ENCODE data around the gene HOXC9.

DNA sequence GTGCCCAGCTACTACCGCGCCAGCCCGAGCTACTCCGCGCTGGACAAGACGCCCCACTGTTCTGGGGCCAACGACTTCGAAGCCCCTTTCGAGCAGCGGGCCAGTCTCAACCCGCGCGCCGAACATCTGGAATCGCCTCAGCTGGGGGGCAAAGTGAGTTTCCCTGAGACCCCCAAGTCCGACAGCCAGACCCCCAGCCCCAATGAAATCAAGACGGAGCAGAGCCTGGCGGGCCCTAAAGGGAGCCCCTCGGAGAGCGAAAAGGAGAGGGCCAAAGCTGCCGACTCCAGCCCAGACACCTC, 14.3 kb upstream of the HOXC9 start:
- TF ChIP-seq, protein P1, sequence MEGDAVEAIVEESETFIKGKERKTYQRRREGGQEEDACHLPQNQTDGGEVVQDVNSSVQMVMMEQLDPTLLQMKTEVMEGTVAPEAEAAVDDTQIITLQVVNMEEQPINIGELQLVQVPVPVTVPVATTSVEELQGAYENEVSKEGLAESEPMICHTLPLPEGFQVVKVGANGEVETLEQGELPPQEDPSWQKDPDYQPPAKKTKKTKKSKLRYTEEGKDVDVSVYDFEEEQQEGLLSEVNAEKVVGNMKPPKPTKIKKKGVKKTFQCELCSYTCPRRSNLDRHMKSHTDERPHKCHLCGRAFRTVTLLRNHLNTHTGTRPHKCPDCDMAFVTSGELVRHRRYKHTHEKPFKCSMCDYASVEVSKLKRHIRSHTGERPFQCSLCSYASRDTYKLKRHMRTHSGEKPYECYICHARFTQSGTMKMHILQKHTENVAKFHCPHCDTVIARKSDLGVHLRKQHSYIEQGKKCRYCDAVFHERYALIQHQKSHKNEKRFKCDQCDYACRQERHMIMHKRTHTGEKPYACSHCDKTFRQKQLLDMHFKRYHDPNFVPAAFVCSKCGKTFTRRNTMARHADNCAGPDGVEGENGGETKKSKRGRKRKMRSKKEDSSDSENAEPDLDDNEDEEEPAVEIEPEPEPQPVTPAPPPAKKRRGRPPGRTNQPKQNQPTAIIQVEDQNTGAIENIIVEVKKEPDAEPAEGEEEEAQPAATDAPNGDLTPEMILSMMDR (IDR thresholded peaks at IDR 0.05; ENCODE audit: insufficient read depth, low read length): no peak
- TF ChIP-seq, protein P2, sequence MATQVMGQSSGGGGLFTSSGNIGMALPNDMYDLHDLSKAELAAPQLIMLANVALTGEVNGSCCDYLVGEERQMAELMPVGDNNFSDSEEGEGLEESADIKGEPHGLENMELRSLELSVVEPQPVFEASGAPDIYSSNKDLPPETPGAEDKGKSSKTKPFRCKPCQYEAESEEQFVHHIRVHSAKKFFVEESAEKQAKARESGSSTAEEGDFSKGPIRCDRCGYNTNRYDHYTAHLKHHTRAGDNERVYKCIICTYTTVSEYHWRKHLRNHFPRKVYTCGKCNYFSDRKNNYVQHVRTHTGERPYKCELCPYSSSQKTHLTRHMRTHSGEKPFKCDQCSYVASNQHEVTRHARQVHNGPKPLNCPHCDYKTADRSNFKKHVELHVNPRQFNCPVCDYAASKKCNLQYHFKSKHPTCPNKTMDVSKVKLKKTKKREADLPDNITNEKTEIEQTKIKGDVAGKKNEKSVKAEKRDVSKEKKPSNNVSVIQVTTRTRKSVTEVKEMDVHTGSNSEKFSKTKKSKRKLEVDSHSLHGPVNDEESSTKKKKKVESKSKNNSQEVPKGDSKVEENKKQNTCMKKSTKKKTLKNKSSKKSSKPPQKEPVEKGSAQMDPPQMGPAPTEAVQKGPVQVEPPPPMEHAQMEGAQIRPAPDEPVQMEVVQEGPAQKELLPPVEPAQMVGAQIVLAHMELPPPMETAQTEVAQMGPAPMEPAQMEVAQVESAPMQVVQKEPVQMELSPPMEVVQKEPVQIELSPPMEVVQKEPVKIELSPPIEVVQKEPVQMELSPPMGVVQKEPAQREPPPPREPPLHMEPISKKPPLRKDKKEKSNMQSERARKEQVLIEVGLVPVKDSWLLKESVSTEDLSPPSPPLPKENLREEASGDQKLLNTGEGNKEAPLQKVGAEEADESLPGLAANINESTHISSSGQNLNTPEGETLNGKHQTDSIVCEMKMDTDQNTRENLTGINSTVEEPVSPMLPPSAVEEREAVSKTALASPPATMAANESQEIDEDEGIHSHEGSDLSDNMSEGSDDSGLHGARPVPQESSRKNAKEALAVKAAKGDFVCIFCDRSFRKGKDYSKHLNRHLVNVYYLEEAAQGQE (IDR thresholded peaks at IDR 0.05; ENCODE audit: insufficient replicate concordance, low read depth): no peak
- TF ChIP-seq POLR2AphosphoS5 (IDR thresholded peaks at IDR 0.05; ENCODE audit: low read depth): no peak
- no peak for TF ChIP-seq GABPA (IDR thresholded peaks at IDR 0.05; ENCODE audit: low read depth)
- TF ChIP-seq SPI1 (IDR thresholded peaks at IDR 0.05; ENCODE audit: borderline replicate concordance, low read depth): no peak
